SK-N-SH treated with all-trans-retinoic acid at 6 μM for 48 hours (cell line): ENCODE data around the gene UCHL3.

ENCODE experiments used
- ARNTL ChIP-seq: fragments of 450-650 bp; formaldehyde crosslinking; IDR thresholded peaks from 2 replicates; pipeline ENCODE4 v1.5.0; 2020; ENCODE audit warnings: low read depth, mild to moderate bottlenecking, moderate library complexity, borderline replicate concordance
- BACH2 ChIP-seq: fragments of 250-450 bp; sonication (Bioruptor Pico); IDR thresholded peaks from 2 replicates; pipeline ENCODE4 v1.9.0; 2021; ENCODE audit warnings: mild to moderate bottlenecking, borderline replicate concordance
- CSRNP3 ChIP-seq: fragments of 250-450 bp; sonication (Bioruptor Pico); IDR thresholded peaks from 2 replicates; pipeline ENCODE4 v1.5.1; 2021; ENCODE audit warnings: mild to moderate bottlenecking, moderate library complexity
- ISL1 ChIP-seq: fragments of 250-450 bp; sonication (Bioruptor Pico); IDR thresholded peaks from 2 replicates; pipeline ENCODE4 v2.1.2; 2022; ENCODE audit warnings: mild to moderate bottlenecking, moderate library complexity
- OSR1 ChIP-seq: fragments of 250-450 bp; sonication (Bioruptor Pico); IDR thresholded peaks from 2 replicates; pipeline ENCODE4 v1.8.0; 2022; ENCODE audit warnings: moderate library complexity, mild to moderate bottlenecking, inconsistent platforms
- PATZ1 ChIP-seq: fragments of 250-450 bp; sonication (Bioruptor Pico); IDR thresholded peaks from 2 replicates; pipeline ENCODE4 v1.8.0; 2020; ENCODE audit warnings: mild to moderate bottlenecking, moderate library complexity, borderline replicate concordance
- ZFP3 ChIP-seq: fragments of 250-450 bp; sonication (Bioruptor Pico); IDR thresholded peaks from 2 replicates; pipeline ENCODE4 v1.5.0; 2020; ENCODE audit warnings: mild to moderate bottlenecking, moderate library complexity
- ZFP30 ChIP-seq: fragments of 450-650 bp; formaldehyde crosslinking; IDR thresholded peaks from 2 replicates; pipeline ENCODE4 v1.5.0; 2022; ENCODE audit warnings: mild to moderate bottlenecking, moderate library complexity

GRCh38 chr13:75635101-75635827 is 85.7 kb downstream of the UCHL3 start:
- TF ChIP-seq PATZ1 (CRISPR knock-in tag) (no peak), OSR1 (CRISPR knock-in tag) (no peak), ISL1 (CRISPR knock-in tag) (no peak), ZFP30 (CRISPR knock-in tag) (no peak), BACH2 (CRISPR knock-in tag) (no peak), ARNTL (CRISPR knock-in tag) (no peak), ZFP3 (CRISPR knock-in tag) (no peak), CSRNP3 (no peak)
